Calu3 (cell line): ENCODE results near the gene MB21D2. TPM values are rescaled to one million over a fixed set of nuclear protein-coding genes. Genes with fewer than 3 reads are reported as not detected.

ENCODE experiments used
- BruUV-seq: library from RNA; stranded (reverse); fragments of 400-500 nt; replicated peaks from 2 replicates; lab custom pipeline; 2021; lab: Mats Ljungman, UMichigan
- CTCF ChIA-PET: fragments of 300-600 bp; sonication (Branson Sonifier 250); formaldehyde crosslinking; loops from one replicate; lab custom pipeline; 2022; ENCODE audit warnings: antibody characterized with exemption; lab: Charles Lee
- DNase-seq: peaks from one replicate; pipeline ENCODE4 v3.0.0; 2022
- H3K27ac Mint-ChIP-seq: one replicate; pipeline ENCODE4 v1.8.0; 2022; ENCODE audit warnings: mixed read lengths; ENCODE audit not compliant: unreplicated experiment
- H3K27me3 Mint-ChIP-seq: one replicate; pipeline ENCODE4 v1.8.0; 2022; ENCODE audit warnings: mixed read lengths; ENCODE audit not compliant: unreplicated experiment
- H3K36me3 Mint-ChIP-seq: one replicate; pipeline ENCODE4 v1.8.0; 2022; ENCODE audit warnings: mild to moderate bottlenecking, moderate library complexity, mixed read lengths; ENCODE audit not compliant: insufficient read depth, unreplicated experiment
- H3K4me1 Mint-ChIP-seq: one replicate; pipeline ENCODE4 v1.8.0; 2022; ENCODE audit warnings: mild to moderate bottlenecking, low read depth, mixed read lengths; ENCODE audit not compliant: unreplicated experiment
- H3K4me3 Mint-ChIP-seq: one replicate; pipeline ENCODE4 v1.8.0; 2022; ENCODE audit warnings: mild to moderate bottlenecking, low read depth, moderate library complexity, mixed read lengths; ENCODE audit not compliant: unreplicated experiment
- H3K9me3 Mint-ChIP-seq: one replicate; pipeline ENCODE4 v1.8.0; 2022; ENCODE audit warnings: low read depth, mixed read lengths; ENCODE audit not compliant: unreplicated experiment
- CTCF ChIP-seq: fragments of 200-600 bp; IDR thresholded peaks from one replicate; pipeline ENCODE4 v1.8.0; 2022; ENCODE audit warnings: antibody characterized with exemption; ENCODE audit not compliant: unreplicated experiment
- intact Hi-C: fragments of 100-400 bp; cut with micrococcal nuclease; formaldehyde crosslinking; loops from one replicate; pipeline ENCODE4 v1.10.0; 2022; ENCODE audit not compliant: unreplicated experiment
- total RNA-seq: library from RNA; stranded (reverse); gene quantifications from 2 replicates; pipeline ENCODE4 v1.2.3, GENCODE V29; 2022

MB21D2 gene
- total RNA-seq, 1 experiment from 2014 or later = 11.9 TPM

- Mint-ChIP-seq H3K27ac (no peak overlapping the region), H3K27me3 (no peaks in the 10 kb centered on the region), H3K4me1 (peaks cover 42% of the 10 kb centered on the region), H3K36me3 (no peaks in the 10 kb centered on the region), H3K9me3 (no peaks in the 10 kb centered on the region), H3K4me3 (no peak overlapping the region)
- no peak for DNase-seq
- TF ChIP-seq CTCF = no peak
- CTCF ChIA-PET = interaction anchor here (1.0 kb wide), 1 partner anchor 98 kb away, joined by 4 read pairs; the partner anchor contains the start of gene MB21D2
- intact Hi-C loops = no loop called here
- BruUV-seq = no TSS peak
Observed at GRCh38 chr3:192820161-192820560, 97.5 kb downstream of the MB21D2 start.

GRCh38 chr3:192819001-192819569, 98.6 kb downstream of the MB21D2 start:
- CTCF ChIA-PET = interaction anchor here (0.6 to 2.2 kb wide), 7 partner anchors 67 to 778 kb away, joined by 3 to 9 read pairs (median 3); partner anchors contain the start of gene MB21D2
- no peaks in the 10 kb centered on the region for H3K36me3 Mint-ChIP-seq
- no peak for TF ChIP-seq CTCF
- BruUV-seq = no TSS peak
- intact Hi-C loops = loop anchor here (1.0 to 2.0 kb wide), 2 partner anchors 98 to 372 kb away; partner anchors contain the start of gene MB21D2
- no peaks in the 10 kb centered on the region for H3K27me3 Mint-ChIP-seq
- H3K9me3 Mint-ChIP-seq = no peaks in the 10 kb centered on the region
- H3K4me3 Mint-ChIP-seq = no peak overlapping the region
- H3K27ac Mint-ChIP-seq = peak overlapping the region; percentile 22
- peak; percentile 51 for DNase-seq
- peaks cover 37% of the 10 kb centered on the region for H3K4me1 Mint-ChIP-seq

GRCh38 chr3:192818126-192818525, 99.5 kb downstream of the MB21D2 start:
- Mint-ChIP-seq H3K36me3 (no peaks in the 10 kb centered on the region), H3K4me1 (peaks cover 37% of the 10 kb centered on the region), H3K9me3 (no peaks in the 10 kb centered on the region), H3K4me3 (no peak overlapping the region), H3K27me3 (no peaks in the 10 kb centered on the region), H3K27ac (no peak overlapping the region)
- DNase-seq = no peak
- CTCF ChIA-PET = interaction anchor here (0.7 to 2.2 kb wide), 5 partner anchors 54 to 646 kb away, joined by 3 to 9 read pairs (median 5); partner anchors contain the start of gene MB21D2
- TF ChIP-seq CTCF = no peak
- no TSS peak for BruUV-seq
- intact Hi-C loops = loop anchor here (1.0 to 2.0 kb wide), 2 partner anchors 33 to 373 kb away; no protein-coding TSS in a partner anchor

- intact Hi-C loops = loop anchor here (2.0 kb wide), 1 partner anchor 755 kb away; no protein-coding TSS in a partner anchor
- TF ChIP-seq CTCF = no peak
- H3K9me3 Mint-ChIP-seq = no peaks in the 10 kb centered on the region
- no peak overlapping the region for H3K27ac Mint-ChIP-seq
- DNase-seq = no peak
- BruUV-seq = no TSS peak
- H3K27me3 Mint-ChIP-seq = no peaks in the 10 kb centered on the region
- CTCF ChIA-PET = interaction anchor here (0.7 to 2.2 kb wide), 4 partner anchors 98 to 632 kb away, joined by 4 to 9 read pairs (median 5); partner anchors contain the start of gene MB21D2
- peaks cover 37% of the 10 kb centered on the region for H3K4me1 Mint-ChIP-seq
- H3K4me3 Mint-ChIP-seq = no peak overlapping the region
- H3K36me3 Mint-ChIP-seq = no peaks in the 10 kb centered on the region
Observed at GRCh38 chr3:192817506-192817905, 100.2 kb downstream of the MB21D2 start.
